ENCODE data around the gene IFI27. TPM values are rescaled to one million over a fixed set of nuclear protein-coding genes. Genes with fewer than 3 reads are reported as not detected.

The IFI27 gene
- total and polyA plus RNA-seq, 9 of the 15 experiments (the other 6 are each of a cell fraction or from before 2014, with no cell fraction given), result 0.19 to 3.4 (median 1.4) TPM; not detected in 1

DNA sequence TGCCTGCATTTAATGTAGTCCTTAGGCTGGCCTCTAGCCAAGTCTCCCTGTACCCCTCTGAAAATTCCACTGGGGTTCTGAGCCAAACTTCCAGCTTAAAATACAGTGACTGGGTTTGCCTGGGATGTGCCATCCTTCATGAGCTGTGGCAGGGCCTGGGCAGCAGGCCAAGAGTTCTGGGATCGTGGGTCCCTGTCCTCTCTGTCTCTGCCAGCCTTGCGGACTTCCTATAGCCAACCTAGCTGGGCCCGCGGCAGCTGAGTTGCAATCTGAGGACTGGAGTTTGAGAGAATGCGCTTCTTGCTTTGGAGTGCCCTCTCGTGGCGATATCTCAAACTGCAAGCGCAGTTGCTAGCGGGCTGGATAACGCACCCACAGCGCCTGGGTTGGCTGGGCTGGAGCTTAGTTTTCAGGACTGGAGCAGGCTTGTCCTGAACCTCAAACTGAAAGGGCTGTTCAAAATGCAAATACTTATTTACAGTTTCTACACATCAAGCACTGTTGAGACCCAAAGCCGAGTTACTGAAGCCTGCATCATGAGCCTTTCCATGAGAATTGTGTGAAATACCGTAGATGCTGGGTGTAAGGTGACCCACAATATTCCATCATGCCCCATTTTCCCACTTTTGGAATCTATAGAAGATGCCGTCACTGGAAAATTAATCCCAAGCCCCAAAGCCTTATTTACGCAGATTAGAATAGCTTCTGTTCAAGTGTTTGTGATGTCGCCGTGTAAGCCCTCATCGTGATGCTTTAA is 26.2 kb downstream of the IFI27 start (continued):
- no peak for TF ChIP-seq NCOA4 (IDR thresholded peaks at IDR 0.05; ENCODE audit: partially characterized antibody)
- no peak for TF ChIP-seq EZH2 (IDR thresholded peaks at IDR 0.05; ENCODE audit: borderline replicate concordance, low read depth, low read length)
- TF ChIP-seq ZNF699 (CRISPR knock-in tag; IDR thresholded peaks at IDR 0.05; ENCODE audit: insufficient replicate concordance), result no peak
- TF ChIP-seq CTBP1 (IDR thresholded peaks at IDR 0.05; ENCODE audit: borderline replicate concordance), result no peak
- TF ChIP-seq NFIC (IDR thresholded peaks at IDR 0.05), result peak; percentile 64
- no peak for TF ChIP-seq ZNF766 (CRISPR knock-in tag; conservative IDR thresholded peaks at IDR 0.05)
- TF ChIP-seq HSF4 (CRISPR knock-in tag; IDR thresholded peaks at IDR 0.05; ENCODE audit: borderline replicate concordance), result no peak
- peak; percentile 81 for TF ChIP-seq SMC3 (conservative IDR thresholded peaks at IDR 0.05; ENCODE audit: insufficient read depth, low read depth, low read length)
- no peak for TF ChIP-seq CCNT2 (IDR thresholded peaks at IDR 0.05; ENCODE audit: borderline replicate concordance, extremely low read depth, insufficient read length, low read depth, low read length)
- TF ChIP-seq ZNF79 (CRISPR knock-in tag; IDR thresholded peaks at IDR 0.05; ENCODE audit: low read depth), result no peak
- no peak for TF ChIP-seq FOXJ3 (CRISPR knock-in tag; IDR thresholded peaks at IDR 0.05)
- TF ChIP-seq MTA1 (IDR thresholded peaks at IDR 0.05; ENCODE audit: borderline replicate concordance), result no peak
- no peak for TF ChIP-seq ZNF57 (CRISPR knock-in tag; IDR thresholded peaks at IDR 0.05)
- no peak for TF ChIP-seq ZNF311 (CRISPR knock-in tag; IDR thresholded peaks at IDR 0.05)
- TF ChIP-seq HMGN3 (IDR thresholded peaks at IDR 0.05; ENCODE audit: borderline replicate concordance, extremely low read depth, insufficient read length, low read depth, low read length), result no peak
- TF ChIP-seq MTA3 (IDR thresholded peaks at IDR 0.05; ENCODE audit: borderline replicate concordance), result no peak
- no peak for TF ChIP-seq MED1 (CRISPR knock-in tag; IDR thresholded peaks at IDR 0.05; ENCODE audit: borderline replicate concordance)
- no peak for TF ChIP-seq CBX8 (IDR thresholded peaks at IDR 0.05; ENCODE audit: borderline replicate concordance, extremely low read depth, low read depth, low read length, poor library complexity, severe bottlenecking)
- TF ChIP-seq, protein P1, sequence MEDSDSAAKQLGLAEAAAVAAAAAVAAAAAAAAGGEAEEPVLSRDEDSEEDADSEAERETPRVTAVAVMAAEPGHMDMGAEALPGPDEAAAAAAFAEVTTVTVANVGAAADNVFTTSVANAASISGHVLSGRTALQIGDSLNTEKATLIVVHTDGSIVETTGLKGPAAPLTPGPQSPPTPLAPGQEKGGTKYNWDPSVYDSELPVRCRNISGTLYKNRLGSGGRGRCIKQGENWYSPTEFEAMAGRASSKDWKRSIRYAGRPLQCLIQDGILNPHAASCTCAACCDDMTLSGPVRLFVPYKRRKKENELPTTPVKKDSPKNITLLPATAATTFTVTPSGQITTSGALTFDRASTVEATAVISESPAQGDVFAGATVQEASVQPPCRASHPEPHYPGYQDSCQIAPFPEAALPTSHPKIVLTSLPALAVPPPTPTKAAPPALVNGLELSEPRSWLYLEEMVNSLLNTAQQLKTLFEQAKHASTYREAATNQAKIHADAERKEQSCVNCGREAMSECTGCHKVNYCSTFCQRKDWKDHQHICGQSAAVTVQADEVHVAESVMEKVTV (CRISPR knock-in tag; IDR thresholded peaks at IDR 0.05), result 0 out of 2 replicates have a peak, but pooled peaks have one; percentile 40
- no peak for TF ChIP-seq TOE1 (IDR thresholded peaks at IDR 0.05; ENCODE audit: borderline replicate concordance)
- TF ChIP-seq TOE1 (CRISPR knock-in tag; IDR thresholded peaks at IDR 0.05; ENCODE audit: borderline replicate concordance, low read depth), result no peak
- no peak for TF ChIP-seq ZC3H11A (IDR thresholded peaks at IDR 0.05; ENCODE audit: low read depth, low read length)
- no peak for TF ChIP-seq CBX5 (IDR thresholded peaks at IDR 0.05; ENCODE audit: borderline replicate concordance, low read depth)
- TF ChIP-seq, protein P2, sequence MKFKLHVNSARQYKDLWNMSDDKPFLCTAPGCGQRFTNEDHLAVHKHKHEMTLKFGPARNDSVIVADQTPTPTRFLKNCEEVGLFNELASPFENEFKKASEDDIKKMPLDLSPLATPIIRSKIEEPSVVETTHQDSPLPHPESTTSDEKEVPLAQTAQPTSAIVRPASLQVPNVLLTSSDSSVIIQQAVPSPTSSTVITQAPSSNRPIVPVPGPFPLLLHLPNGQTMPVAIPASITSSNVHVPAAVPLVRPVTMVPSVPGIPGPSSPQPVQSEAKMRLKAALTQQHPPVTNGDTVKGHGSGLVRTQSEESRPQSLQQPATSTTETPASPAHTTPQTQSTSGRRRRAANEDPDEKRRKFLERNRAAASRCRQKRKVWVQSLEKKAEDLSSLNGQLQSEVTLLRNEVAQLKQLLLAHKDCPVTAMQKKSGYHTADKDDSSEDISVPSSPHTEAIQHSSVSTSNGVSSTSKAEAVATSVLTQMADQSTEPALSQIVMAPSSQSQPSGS (CRISPR knock-in tag; IDR thresholded peaks at IDR 0.05), result no peak
